ENCODE results near the gene C4orf50. TPM values are rescaled to one million over a fixed set of nuclear protein-coding genes. Genes with fewer than 3 reads are reported as not detected.

The C4orf50 gene
- total RNA-seq, 4 donors from 2014 or later: 0.04 to 0.19 (median 0.04) TPM; not detected in 1

DNA sequence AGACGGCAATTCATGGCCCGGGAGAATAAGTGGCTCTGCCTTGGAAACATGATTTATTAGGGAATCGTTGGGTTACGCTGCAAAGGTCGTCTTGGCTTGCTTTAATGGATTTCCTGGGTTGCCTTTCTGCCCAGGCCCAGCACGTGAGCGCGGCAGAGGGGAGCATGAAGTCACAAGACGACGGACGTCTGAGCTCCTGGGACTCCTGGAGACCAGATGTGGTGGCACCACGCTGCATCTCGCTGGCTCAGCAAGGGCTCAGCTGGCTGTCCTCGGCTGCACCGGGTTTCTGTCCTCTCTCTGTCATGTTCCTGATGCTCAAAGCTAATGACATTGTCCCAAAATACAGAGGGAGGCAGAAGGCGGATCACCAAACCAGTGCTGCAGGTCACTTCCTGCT is 61.2 kb downstream of the C4orf50 start:
- no peak overlapping the region for H3K4me3 ChIP-seq
- DNase-seq: no peak
- peaks cover 0 to 19% (median 11%) of the 10 kb centered on the region in 3 donors for H3K4me1 ChIP-seq
- H3K27ac ChIP-seq: no peak overlapping the region
- H3K36me3 ChIP-seq: no peaks in the 10 kb centered on the region
- no peaks in the 10 kb centered on the region for H3K9me3 ChIP-seq
- intact Hi-C loops (cut with DNase I): no loop called here
- TF ChIP-seq POLR2A (IDR thresholded peaks at IDR 0.05): no peak
- H3K27me3 ChIP-seq: peaks cover 0 to 85% (median 0%) of the 10 kb centered on the region in 4 donors
- WGBS, 2 donors: 40 to 44% methylated on average over 10 to 14 of the region's 16 CpGs

DNA sequence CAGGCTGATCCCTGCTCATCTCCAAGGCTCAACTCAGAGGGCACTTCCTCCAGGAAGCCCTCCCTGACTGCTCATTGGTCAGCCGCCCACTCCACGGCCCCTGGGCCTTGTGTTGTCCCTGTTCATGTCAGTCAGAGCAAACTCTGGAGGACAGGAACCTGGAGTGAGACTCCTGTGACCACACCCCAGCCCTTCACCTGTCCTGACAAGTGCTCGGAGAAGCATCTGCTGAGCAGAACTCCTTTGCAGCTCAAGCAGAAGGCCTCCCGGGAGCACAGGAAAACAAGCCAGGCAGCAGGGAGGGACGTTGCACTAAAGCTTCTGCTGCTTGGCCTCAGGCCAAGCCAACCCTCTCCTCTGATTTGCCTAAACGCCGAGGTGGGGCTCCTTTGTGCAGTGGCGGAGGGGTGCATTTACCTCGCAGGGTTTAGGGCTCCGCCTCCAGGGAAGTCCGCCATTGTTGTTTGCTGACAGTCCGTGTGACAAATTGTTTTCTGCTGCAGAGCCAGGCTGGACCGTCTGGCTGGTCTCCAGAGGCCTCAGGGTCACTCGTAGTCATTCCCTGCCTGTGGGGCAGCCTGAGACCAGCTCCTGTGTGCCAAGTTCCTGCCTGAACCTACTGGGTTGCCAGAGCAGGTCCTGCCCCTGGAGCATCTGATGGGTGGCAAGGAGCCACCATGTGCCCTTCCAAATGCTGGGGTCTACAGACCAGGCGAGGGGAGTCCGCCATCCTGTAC is 61.8 kb downstream of the C4orf50 start:
- DNase-seq: no peak
- Histone ChIP-seq H3K4me3 (peak overlapping the region in 1 of 4 donors; percentile 6), H3K27ac (no peak overlapping the region), H3K27me3 (peaks cover 0 to 82% (median 0%) of the 10 kb centered on the region in 4 donors), H3K9me3 (no peaks in the 10 kb centered on the region), H3K4me1 (peaks cover 0 to 19% (median 11%) of the 10 kb centered on the region in 3 donors), H3K36me3 (no peaks in the 10 kb centered on the region)
- TF ChIP-seq POLR2A (IDR thresholded peaks at IDR 0.05): no peak
- TF ChIP-seq, protein P1, sequence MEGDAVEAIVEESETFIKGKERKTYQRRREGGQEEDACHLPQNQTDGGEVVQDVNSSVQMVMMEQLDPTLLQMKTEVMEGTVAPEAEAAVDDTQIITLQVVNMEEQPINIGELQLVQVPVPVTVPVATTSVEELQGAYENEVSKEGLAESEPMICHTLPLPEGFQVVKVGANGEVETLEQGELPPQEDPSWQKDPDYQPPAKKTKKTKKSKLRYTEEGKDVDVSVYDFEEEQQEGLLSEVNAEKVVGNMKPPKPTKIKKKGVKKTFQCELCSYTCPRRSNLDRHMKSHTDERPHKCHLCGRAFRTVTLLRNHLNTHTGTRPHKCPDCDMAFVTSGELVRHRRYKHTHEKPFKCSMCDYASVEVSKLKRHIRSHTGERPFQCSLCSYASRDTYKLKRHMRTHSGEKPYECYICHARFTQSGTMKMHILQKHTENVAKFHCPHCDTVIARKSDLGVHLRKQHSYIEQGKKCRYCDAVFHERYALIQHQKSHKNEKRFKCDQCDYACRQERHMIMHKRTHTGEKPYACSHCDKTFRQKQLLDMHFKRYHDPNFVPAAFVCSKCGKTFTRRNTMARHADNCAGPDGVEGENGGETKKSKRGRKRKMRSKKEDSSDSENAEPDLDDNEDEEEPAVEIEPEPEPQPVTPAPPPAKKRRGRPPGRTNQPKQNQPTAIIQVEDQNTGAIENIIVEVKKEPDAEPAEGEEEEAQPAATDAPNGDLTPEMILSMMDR (IDR thresholded peaks at IDR 0.05): no peak
- intact Hi-C loops (cut with DNase I): no loop called here
- 4 to 8% methylated on average over 8 to 9 of the region's 16 CpGs for WGBS, 2 donors

DNA sequence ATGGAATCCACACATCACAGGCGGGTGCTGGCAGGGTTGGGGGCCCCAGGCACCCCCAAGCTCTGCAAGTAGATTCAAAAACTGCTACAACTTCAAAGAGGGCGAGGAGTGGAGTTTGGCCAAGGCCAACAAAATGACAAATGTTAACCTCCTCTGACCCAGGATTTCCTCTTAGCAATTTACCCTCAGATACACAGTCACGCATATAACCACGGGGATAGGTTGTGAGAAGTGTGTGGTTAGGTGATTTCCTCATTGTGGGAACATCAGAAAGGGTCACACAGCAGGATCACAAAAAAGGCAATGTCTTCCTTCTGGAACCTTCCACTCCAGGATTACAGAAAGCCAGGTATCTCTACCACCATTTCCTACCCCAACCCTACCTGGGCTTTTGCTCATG is 62.4 kb downstream of the C4orf50 start:
- intact Hi-C loops (cut with DNase I): no loop called here
- no peaks in the 10 kb centered on the region for H3K9me3 ChIP-seq
- H3K4me1 ChIP-seq: peaks cover 0 to 19% (median 11%) of the 10 kb centered on the region in 3 donors
- 23 to 24% methylated on average over 3 of the region's 4 CpGs for WGBS, 2 donors
- H3K27me3 ChIP-seq: peaks cover 0 to 78% (median 0%) of the 10 kb centered on the region in 4 donors
- no peaks in the 10 kb centered on the region for H3K36me3 ChIP-seq
- DNase-seq: no peak
- H3K27ac ChIP-seq: no peak overlapping the region
- H3K4me3 ChIP-seq: no peak overlapping the region
- no peak for TF ChIP-seq POLR2A (IDR thresholded peaks at IDR 0.05)
- TF ChIP-seq, protein P1 (IDR thresholded peaks at IDR 0.05): no peak

GRCh38 chr4:5955201-5955821 is 62.9 kb downstream of the C4orf50 start:
- intact Hi-C loops (cut with DNase I): no loop called here

GRCh38 chr4:5954056-5954760 is 64.0 kb downstream of the C4orf50 start:
- no peak overlapping the region for H3K4me3 ChIP-seq
- no peak overlapping the region for H3K27ac ChIP-seq
- intact Hi-C loops (cut with DNase I): no loop called here
- no peaks in the 10 kb centered on the region for H3K9me3 ChIP-seq
- no peaks in the 10 kb centered on the region for H3K36me3 ChIP-seq
- no peak for TF ChIP-seq POLR2A (IDR thresholded peaks at IDR 0.05)
- TF ChIP-seq, protein P1 (IDR thresholded peaks at IDR 0.05): no peak
- H3K4me1 ChIP-seq: peaks cover 0 to 19% (median 11%) of the 10 kb centered on the region in 3 donors
- peaks cover 0 to 66% (median 0%) of the 10 kb centered on the region in 4 donors for H3K27me3 ChIP-seq
- 73 to 87% methylated on average over 6 to 8 of the region's 11 CpGs for WGBS, 2 donors
- DNase-seq: no peak

More at GRCh38 chr4:5955201-5955821, 62.9 kb downstream of the C4orf50 start:
- no peaks in the 10 kb centered on the region for H3K9me3 ChIP-seq
- WGBS, 2 donors: 50 to 61% methylated on average over 5 to 7 of the region's 18 CpGs
- H3K4me1 ChIP-seq: peaks cover 0 to 19% (median 11%) of the 10 kb centered on the region in 3 donors
- H3K4me3 ChIP-seq: no peak overlapping the region
- peaks cover 0 to 77% (median 0%) of the 10 kb centered on the region in 4 donors for H3K27me3 ChIP-seq
- H3K36me3 ChIP-seq: no peaks in the 10 kb centered on the region
- DNase-seq: no peak
- TF ChIP-seq, protein P1 (IDR thresholded peaks at IDR 0.05): no peak
- TF ChIP-seq POLR2A (IDR thresholded peaks at IDR 0.05): no peak
- H3K27ac ChIP-seq: no peak overlapping the region
